ENCODE results near the gene TBC1D22A.
"Not testable (repeated sequence)": the region's sequence is repeated elsewhere in the genome, so short reads cannot be mapped to it uniquely, and the experiment has no call there.

TBC1D22A gene

GRCh38 chr22:46972901-46973831 is 210.7 kb downstream of the TBC1D22A start:
- ATAC-seq (no peak), DNase-seq (no peak)

DNA sequence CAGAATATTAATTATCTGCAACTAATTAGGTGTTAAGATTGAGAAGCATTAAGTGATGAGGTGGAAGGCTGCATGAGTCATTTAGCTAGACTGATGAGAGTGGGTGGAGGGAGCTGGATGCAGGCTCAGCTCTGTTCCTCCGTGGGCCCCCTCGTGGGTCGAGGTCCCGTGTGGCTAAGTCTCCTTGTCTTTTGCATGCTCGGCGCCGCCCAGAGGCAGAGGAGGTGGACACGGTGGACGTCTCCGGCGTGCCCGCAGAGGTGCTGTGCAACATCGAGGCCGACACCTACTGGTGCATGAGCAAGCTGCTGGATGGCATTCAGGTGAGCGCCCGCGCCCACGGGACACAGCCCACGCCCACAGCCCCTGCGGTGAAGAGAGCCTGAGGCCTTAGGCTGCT is 211.6 kb downstream of the TBC1D22A start:
- DNase-seq, result no peak
- ATAC-seq, result no peak

DNA sequence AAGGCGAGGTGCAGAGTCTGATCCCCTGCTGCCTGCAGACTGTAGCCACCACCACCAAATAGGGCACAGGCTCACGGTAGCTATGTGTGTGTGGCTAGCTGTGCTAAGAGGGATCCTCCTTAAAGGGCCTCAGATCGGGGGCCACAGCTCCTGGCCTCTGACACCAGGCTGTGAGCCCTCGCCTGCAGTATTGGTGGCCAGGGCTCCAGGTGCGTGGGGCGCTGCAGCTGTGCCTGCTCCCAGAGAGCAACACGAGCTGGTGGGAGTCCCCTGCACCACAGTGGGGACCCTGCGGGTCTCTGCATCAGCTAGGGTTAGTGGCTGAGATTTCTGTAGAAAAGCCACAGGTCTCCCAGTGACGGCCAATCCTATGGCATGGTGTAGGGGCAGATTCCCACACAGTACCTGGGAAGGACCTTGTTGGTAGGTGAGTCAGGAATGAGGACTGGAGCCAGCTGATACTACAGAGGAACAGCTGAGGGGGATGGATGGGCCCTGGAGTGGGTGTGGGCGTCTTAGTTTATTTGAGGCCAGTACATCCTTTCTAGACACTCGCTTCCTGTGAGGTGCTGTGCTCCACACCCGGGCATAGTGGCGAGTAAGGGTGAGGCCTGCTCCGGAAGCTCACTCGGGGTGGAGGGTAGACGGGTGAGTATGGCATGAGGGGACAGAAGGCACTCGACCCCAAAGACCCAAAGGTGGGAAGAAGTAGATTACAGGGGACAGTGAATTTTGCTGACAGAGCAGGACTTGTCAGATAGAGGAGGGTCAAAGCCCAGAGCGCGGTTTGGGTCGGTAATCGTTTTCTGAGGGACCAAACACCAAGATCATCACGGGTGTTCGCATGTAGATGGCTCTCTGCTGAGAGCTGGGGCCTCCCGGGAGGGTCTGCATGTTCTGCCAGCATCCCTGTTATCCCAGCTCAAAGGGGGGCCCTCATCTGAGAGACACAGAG is 212.5 kb downstream of the TBC1D22A start:
- ATAC-seq, result no peak

GRCh38 chr22:46976143-46976542 is 213.7 kb downstream of the TBC1D22A start:
- DNase-seq (no peak), ATAC-seq (no peak)

More for the DNA sequence above, 212.5 kb downstream of the TBC1D22A start:
- no peak for DNase-seq

GRCh38 chr22:46976598-46976997 is 214.1 kb downstream of the TBC1D22A start:
- DNase-seq, result no peak
- no peak for ATAC-seq

DNA sequence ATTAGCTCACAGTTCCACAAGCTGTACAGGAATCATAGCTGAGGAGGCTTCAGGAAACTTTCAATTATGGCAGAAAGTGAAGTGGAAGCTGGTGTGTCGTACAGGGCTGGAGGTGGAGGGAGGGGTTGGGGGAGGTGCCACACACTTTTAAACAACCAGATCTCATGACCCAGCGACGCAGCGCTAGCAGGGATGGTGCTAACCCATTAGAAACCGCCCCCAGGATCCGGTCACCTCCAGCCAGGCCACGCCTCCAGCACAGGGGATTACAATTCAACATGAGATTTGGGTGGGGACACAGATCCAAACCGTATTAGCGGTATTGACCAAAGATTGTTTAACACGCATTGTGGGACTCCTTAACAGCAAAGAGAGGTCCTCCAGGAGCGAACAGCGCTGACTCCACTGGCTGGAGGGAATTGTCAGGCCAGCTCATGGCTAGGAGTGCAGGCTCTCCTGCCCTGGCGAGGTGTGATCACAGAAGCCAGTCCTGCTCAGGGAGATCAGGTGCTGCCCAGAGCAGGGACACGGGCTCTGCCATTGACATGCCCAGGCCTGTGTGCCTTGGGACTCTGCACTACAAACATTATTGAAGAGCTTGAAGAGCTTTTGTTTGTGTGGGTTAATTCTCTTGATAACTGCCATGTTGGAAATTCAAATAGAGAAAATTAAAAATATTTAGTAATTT is 215.3 kb downstream of the TBC1D22A start:
- DNase-seq (no peak), ATAC-seq (no peak)

- not testable (repeated sequence) for ATAC-seq, DNase-seq
Measured at GRCh38 chr22:46978668-46979067, 216.2 kb downstream of the TBC1D22A start.

DNA sequence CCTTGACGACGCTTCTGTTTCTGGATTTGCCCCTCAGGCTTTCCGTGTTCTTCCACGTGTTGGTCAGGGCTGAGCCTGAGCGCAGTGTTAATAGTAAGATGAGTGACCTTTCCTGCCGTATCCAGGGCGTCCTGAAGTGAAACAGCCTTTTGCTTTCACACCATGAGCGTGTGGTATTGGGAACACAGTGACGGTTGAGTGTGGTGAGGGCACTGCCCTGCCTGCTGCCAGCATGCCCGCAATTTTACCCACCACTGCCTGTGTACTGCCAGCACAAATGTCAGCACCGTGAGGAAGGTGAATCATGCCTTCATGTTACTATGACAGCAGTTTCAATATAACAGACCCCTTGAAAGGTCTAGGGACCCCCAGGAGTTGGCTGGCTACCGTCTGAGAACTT is 217.1 kb downstream of the TBC1D22A start:
- ATAC-seq, result no peak
- DNase-seq, result no peak

DNA sequence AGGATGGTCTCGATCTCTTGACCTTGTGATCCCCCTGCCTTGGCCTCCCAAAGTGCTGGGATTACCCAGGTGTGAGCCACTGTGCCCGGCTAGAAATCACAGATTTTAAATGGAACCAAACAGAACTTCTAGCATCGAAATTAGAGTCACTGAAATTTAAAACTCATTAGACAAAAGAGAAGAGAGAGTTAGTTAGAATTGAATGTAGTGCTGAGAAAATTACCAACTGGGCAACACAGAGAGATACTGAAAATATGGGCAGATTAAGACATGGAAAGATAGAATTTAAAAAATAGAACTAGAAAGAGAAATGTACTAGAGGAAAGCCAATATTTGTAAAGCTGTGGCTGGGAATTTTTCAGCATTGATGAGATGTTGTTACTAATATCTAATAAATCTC is 217.9 kb downstream of the TBC1D22A start:
- no peak for DNase-seq
- ATAC-seq, result no peak

DNA sequence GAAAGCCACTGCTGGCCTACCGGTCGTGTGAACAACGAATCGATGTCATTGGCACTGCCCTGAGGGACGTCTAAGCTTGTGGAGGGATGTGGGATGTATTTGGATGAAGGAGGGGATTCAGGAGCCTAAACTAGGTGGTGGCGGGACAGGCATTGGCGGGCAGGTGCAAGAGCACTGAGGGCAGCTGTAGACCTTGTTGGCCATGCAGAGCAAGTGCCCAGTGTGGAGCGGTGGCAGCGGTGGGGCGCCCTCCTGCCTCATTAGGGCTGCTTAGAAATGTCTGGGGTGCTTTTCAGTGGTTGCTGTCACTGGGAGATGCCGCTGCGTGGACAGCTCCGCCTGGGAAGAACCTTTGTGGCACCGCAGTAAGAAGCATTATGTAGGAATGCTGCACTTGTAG is 220.2 kb downstream of the TBC1D22A start:
- DNase-seq (no peak), ATAC-seq (no peak)

- DNase-seq (no peak), ATAC-seq (no peak)
Measured at GRCh38 chr22:46983046-46983445, 220.6 kb downstream of the TBC1D22A start.

GRCh38 chr22:46984751-46985506 is 222.5 kb downstream of the TBC1D22A start:
- DNase-seq, result no peak
- no peak for ATAC-seq

GRCh38 chr22:46985507-46985882 is 223.0 kb downstream of the TBC1D22A start:
- ATAC-seq (no peak), DNase-seq (no peak)

- DNase-seq (no peak), ATAC-seq (no peak)
Measured at GRCh38 chr22:46986788-46987187, 224.3 kb downstream of the TBC1D22A start.

DNA sequence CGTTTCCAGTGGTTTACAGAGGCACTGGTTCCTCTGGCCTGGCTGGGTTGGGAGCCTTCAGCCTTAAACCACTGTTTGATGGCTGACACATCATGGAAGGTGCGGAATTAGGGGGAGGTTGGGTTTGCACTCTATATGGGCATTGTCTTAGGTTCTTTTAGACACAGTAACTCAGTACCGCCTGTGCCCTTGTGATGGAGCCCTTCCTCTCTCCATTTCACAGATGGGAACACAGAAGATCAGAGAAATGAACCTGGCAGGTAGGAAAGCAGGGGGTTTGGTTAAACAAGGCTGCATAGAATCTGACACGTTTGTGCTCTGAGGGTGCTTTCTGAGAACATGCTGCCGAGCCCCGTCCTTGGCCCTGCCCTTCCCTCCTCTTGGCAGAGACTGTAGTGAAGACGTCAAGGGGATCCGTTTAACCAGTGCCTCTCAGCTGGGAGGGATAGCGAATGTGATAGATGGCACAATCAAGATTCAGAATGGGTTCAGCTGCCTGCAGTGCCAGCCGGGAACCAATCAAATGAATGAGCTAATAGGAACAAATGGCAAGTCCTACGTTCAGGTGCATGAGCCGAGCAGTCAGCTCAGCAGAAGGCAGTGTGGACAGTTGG is 228.6 kb downstream of the TBC1D22A start:
- DNase-seq (no peak), ATAC-seq (no peak)

DNA sequence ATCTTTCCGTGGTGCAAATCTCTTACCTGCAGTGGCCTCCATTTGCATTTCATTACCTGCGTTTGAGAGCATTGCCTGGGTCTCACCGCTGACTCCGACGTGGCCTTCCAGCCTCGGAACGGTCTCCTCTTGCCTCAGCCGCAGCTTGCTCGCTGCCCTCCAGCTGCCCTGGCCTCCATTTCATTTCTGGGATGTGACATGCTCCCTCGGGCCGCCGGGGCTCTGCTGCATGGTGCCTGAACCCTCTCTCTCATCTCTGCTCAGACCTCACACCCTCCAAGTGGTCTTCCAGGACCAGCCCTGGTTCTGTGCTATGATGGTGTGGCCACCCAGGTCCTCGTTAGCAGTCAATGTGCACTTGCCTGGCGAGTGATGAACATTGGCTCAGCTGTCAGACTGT is 229.2 kb downstream of the TBC1D22A start:
- DNase-seq (no peak), ATAC-seq (no peak)

GRCh38 chr22:46992121-46992731 is 229.8 kb downstream of the TBC1D22A start:
- ATAC-seq (no peak), DNase-seq (no peak)

DNA sequence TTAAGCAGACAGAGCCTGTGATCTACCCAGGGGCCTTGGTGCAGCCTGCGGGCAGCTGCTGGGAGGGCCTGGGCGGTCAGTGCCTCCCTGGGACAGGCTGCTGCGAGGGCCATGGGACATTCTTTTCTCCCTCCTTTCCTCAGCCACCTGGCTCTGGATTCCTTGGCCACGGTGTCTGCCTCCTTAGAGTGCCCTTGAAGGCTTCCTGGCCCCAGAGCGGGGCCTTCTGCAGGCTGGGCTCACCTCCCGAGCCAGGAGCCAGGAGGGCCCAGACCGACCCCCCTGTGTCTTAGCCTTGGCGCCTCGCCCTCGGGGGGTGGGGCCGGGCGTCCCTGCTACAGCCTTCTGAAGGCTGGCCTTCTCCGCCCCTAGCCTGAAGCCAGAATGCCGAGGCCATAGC is 231.2 kb downstream of the TBC1D22A start:
- no peak for DNase-seq
- ATAC-seq, result no peak

GRCh38 chr22:46994265-46994664 is 231.8 kb downstream of the TBC1D22A start:
- no peak for ATAC-seq

GRCh38 chr22:46994983-46995382 is 232.5 kb downstream of the TBC1D22A start:
- no peak for ATAC-seq
- DNase-seq, result no peak

More at GRCh38 chr22:46994265-46994664, 231.8 kb downstream of the TBC1D22A start:
- DNase-seq, result no peak
